ENCODE results near the gene DDX59.

DNA sequence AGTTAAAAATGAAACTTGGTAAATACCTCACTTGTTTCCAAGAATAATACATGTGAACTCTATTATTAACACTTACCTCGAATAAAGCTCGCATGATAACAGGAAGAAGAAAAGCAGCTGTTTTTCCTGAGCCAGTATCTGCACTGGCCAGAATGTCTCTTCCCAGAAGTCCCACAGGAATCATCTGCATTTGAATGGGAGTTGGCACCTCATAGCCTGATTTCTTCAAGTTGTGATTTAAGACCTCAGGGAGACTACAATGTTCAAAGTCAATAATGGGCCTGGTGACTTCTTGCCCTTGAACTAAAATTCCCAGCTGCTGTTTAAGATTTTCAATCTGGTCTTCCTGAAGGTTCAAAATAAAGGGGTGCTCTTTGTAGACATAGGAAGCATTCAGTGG, 3.8 kb downstream of the DDX59 start:
- TF ChIP-seq CTCF (IDR thresholded peaks at IDR 0.05) = no peak
- TF ChIP-seq POLR2A (IDR thresholded peaks at IDR 0.05) = no peak

All from prostate gland (tissue), 2 donors.